H1 (cell line): ENCODE data around the gene AK6. TPM values are rescaled to one million over a fixed set of nuclear protein-coding genes. Genes with fewer than 3 reads are reported as not detected.
A peak's percentile ranks its signal among the peaks of the same experiment; 100 is the strongest.

Experiments used
- ASH2L ChIP-seq: fragments of 200-600, 300-600 bp; sonication (generic); IDR thresholded peaks from one replicate; pipeline ENCODE4 v1.7.1; 2017; ENCODE audit warnings: low read length
- CREB1 ChIP-seq: IDR thresholded peaks from 2 replicates; pipeline ENCODE4 v1.6.1; 2012; ENCODE audit warnings: inconsistent platforms
- EGR1 ChIP-seq: IDR thresholded peaks from 2 replicates; pipeline ENCODE4 v1.6.1; 2011; ENCODE audit warnings: low read depth, low read length, borderline replicate concordance
- FOSL1 ChIP-seq: IDR thresholded peaks from 2 replicates; pipeline ENCODE4 v1.6.1; 2011; ENCODE audit warnings: mild to moderate bottlenecking, low read depth, low read length, moderate library complexity; ENCODE audit not compliant: insufficient read depth
- HDAC6 ChIP-seq: IDR thresholded peaks from one replicate; pipeline ENCODE4 v1.7.1; 2012; ENCODE audit warnings: low read depth, mild to moderate bottlenecking, inconsistent platforms, low read length, moderate library complexity
- KDM4A ChIP-seq: IDR thresholded peaks from one replicate; pipeline ENCODE4 v1.7.1; 2012; ENCODE audit warnings: low read depth, mild to moderate bottlenecking, moderate library complexity, low read length, inconsistent platforms; ENCODE audit not compliant: severe bottlenecking
- KDM5A ChIP-seq: fragments of 200-600 bp; IDR thresholded peaks from 2 replicates; pipeline ENCODE4 v1.7.1; 2012; ENCODE audit warnings: mild to moderate bottlenecking, low read length, inconsistent platforms, mixed read lengths
- NANOG ChIP-seq: IDR thresholded peaks from 2 replicates; pipeline ENCODE4 v1.6.1; 2011; ENCODE audit warnings: low read length, low read depth, mild to moderate bottlenecking, inconsistent platforms; ENCODE audit not compliant: insufficient read depth, poor library complexity, severe bottlenecking
- PHF8 ChIP-seq: fragments of 200-600 bp; sonication (generic); conservative IDR thresholded peaks from 2 replicates; pipeline ENCODE4 v1.7.1; 2012; ENCODE audit warnings: low read depth, mild to moderate bottlenecking, inconsistent platforms, low read length, moderate library complexity
- POLR2A ChIP-seq, 2 experiments: IDR thresholded peaks; 1 replicate in 1 of 2; 2 replicates in 1 of 2; pipeline ENCODE4 v1.6.1; 2011; ENCODE audit warnings: low read depth in 2 of 2, low read length in 2 of 2, mild to moderate bottlenecking in 2 of 2; ENCODE audit errors: control extremely low read depth in 1 of 2
- RAD21 ChIP-seq, 2 experiments: IDR thresholded peaks in 1 of 2; conservative IDR thresholded peaks in 1 of 2; 2 replicates each; pipeline ENCODE4 v1.6.1; 2011; ENCODE audit warnings: low read depth in 2 of 2, low read length in 2 of 2, improper control_type of control experiment in 1 of 2, inconsistent platforms in 1 of 2, mild to moderate bottlenecking in 1 of 2, moderate library complexity in 1 of 2
- RBBP5 ChIP-seq: IDR thresholded peaks from 2 replicates; pipeline ENCODE4 v1.7.1; 2012; ENCODE audit warnings: low read depth, mild to moderate bottlenecking, inconsistent platforms, low read length, moderate library complexity, borderline replicate concordance
- SIN3A ChIP-seq, 2 experiments: IDR thresholded peaks in 1 of 2; conservative IDR thresholded peaks in 1 of 2; 2 replicates each; pipeline ENCODE4 v1.6.1; 2011 to 2012; ENCODE audit warnings: low read length in 2 of 2, improper control_type of control experiment in 1 of 2, low read depth in 1 of 2, mild to moderate bottlenecking in 1 of 2
- SIRT6 ChIP-seq: IDR thresholded peaks from one replicate; pipeline ENCODE4 v1.7.1; 2012; ENCODE audit warnings: low read length, inconsistent platforms
- SP4 ChIP-seq: IDR thresholded peaks from 2 replicates; pipeline ENCODE4 v1.6.1; 2012; ENCODE audit warnings: low read length, inconsistent platforms
- TAF1 ChIP-seq: IDR thresholded peaks from 2 replicates; pipeline ENCODE4 v1.6.1; 2011; ENCODE audit warnings: mild to moderate bottlenecking, low read depth, low read length
- TBP ChIP-seq: IDR thresholded peaks from 2 replicates; pipeline ENCODE4 v1.6.1; 2011; ENCODE audit warnings: low read depth, low read length, improper control_type of control experiment
- USF2 ChIP-seq: IDR thresholded peaks from 2 replicates; pipeline ENCODE4 v1.6.1; 2011; ENCODE audit warnings: low read length, improper control_type of control experiment
- YY1 ChIP-seq: IDR thresholded peaks from 2 replicates; pipeline ENCODE4 v1.6.1; 2011; ENCODE audit warnings: low read depth, mild to moderate bottlenecking, low read length
- ZNF274 ChIP-seq: IDR thresholded peaks from 2 replicates; pipeline ENCODE4 v1.7.0; 2012; ENCODE audit warnings: low read length, borderline replicate concordance; ENCODE audit errors: extremely low read depth
- polyA plus RNA-seq, 7 experiments: library from polyadenylated mRNA; depleted of rRNA in 3 of 7; stranded (reverse) in 5 of 7; unstranded in 2 of 7; fragments of >200 nt in 5 of 7; fragments of 200-250 nt in 2 of 7; gene quantifications; 1 replicate in 5 of 7; 2 replicates in 1 of 7; 4 replicates in 1 of 7; pipeline versions ENCODE4 v1.2.1 to v1.2.3, GENCODE V29; 2011 to 2013; ENCODE audit warnings: missing spikeins in 2 of 7, mixed read lengths in 2 of 7
- total RNA-seq: library from RNA; stranded (reverse); fragmentation: NEBNext Ultra II Directional; extraction: Animal tissue kit (Norgen Biotek cat#: 25700); gene quantifications from 2 replicates; pipeline ENCODE4 v1.2.1, GENCODE V29; 2021
- TF ChIP-seq, protein P1 (sequence below): IDR thresholded peaks from 2 replicates; pipeline ENCODE4 v1.6.1; 2011; ENCODE audit warnings: low read depth, mild to moderate bottlenecking, low read length; ENCODE audit not compliant: insufficient read depth
- TF ChIP-seq, protein P2 (sequence below): IDR thresholded peaks from 2 replicates; pipeline ENCODE4 v1.6.1; 2012; ENCODE audit warnings: inconsistent platforms

AK6 gene
- total and polyA plus RNA-seq, 2 of the 8 experiments (the other 6 are each of a cell fraction or from before 2014, with no cell fraction given), result 22.5 to 51.2 TPM

- peak; percentile 86 for TF ChIP-seq KDM4A
- peak; percentile 82 for TF ChIP-seq USF2
- TF ChIP-seq HDAC6, result no peak
- TF ChIP-seq YY1, result peak; percentile 54; the same call in 1 of the 2 replicates
- TF ChIP-seq, protein P1, sequence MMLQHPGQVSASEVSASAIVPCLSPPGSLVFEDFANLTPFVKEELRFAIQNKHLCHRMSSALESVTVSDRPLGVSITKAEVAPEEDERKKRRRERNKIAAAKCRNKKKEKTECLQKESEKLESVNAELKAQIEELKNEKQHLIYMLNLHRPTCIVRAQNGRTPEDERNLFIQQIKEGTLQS, result peak; percentile 32; the same call in 1 of the 2 replicates
- peak; percentile 69 for TF ChIP-seq ASH2L
- TF ChIP-seq EGR1, result no peak
- TF ChIP-seq PHF8, result peak; percentile 94
- TF ChIP-seq FOSL1, result no peak
- TF ChIP-seq TBP, result peak; percentile 69
- TF ChIP-seq ZNF274, result no peak
- peak; percentile 89 for TF ChIP-seq TAF1
- peak; percentile 98 for TF ChIP-seq SP4
- TF ChIP-seq NANOG, result no peak
- peak; percentile 78 for TF ChIP-seq KDM5A
- TF ChIP-seq SIRT6, result peak; percentile 23
- peak; percentile 82 for TF ChIP-seq CREB1
- peak; percentile 79 to 83 for TF ChIP-seq SIN3A (conservative IDR thresholded peaks at IDR 0.05 in 1 of 2, IDR thresholded peaks at IDR 0.05 in 1 of 2; ENCODE audit: low read depth in 1 of 2, low read length in 2 of 2)
- TF ChIP-seq RAD21 (IDR thresholded peaks at IDR 0.05 in 1 of 2, conservative IDR thresholded peaks at IDR 0.05 in 1 of 2; ENCODE audit: low read depth in 2 of 2, low read length in 2 of 2), result 0 out of 4 replicates have a peak, but pooled peaks of 1 of the 2 experiments have one; percentile 3
- TF ChIP-seq POLR2A (IDR thresholded peaks at IDR 0.05; ENCODE audit: control extremely low read depth in 1 of 2, low read depth in 2 of 2, low read length in 2 of 2), result peak; percentile 90 to 97
- TF ChIP-seq, protein P2, sequence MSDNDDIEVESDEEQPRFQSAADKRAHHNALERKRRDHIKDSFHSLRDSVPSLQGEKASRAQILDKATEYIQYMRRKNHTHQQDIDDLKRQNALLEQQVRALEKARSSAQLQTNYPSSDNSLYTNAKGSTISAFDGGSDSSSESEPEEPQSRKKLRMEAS, result peak; percentile 91
- peak; percentile 65; the same call in 1 of the 2 replicates for TF ChIP-seq RBBP5
Measured at GRCh38 chr5:69369340-69370121, at the start of gene AK6, which contains the start of the genes RAD17 and TAF9 (continued).
